Mesenchymal stem cell (in vitro differentiated cells and primary cell): Measurements from ENCODE around the gene WDFY3.

Experiments used
- DNase-seq: peaks from one replicate; pipeline ENCODE4 v3.0.0-alpha.2; 2013
- H2AFZ ChIP-seq: one replicate; pipeline ENCODE4 v1.6.1; 2013; ENCODE audit warnings: low read depth, mild to moderate bottlenecking, control low read depth, inconsistent platforms, low read length, moderate library complexity
- H2AK5ac ChIP-seq: 2 replicates; pipeline ENCODE4 v1.6.1; 2013; ENCODE audit warnings: low read length, moderate library complexity, mild to moderate bottlenecking, inconsistent platforms; ENCODE audit not compliant: severe bottlenecking
- H2BK120ac ChIP-seq: one replicate; pipeline ENCODE4 v1.6.1; 2013; ENCODE audit warnings: low read depth, mild to moderate bottlenecking, inconsistent platforms, low read length, moderate library complexity
- H2BK12ac ChIP-seq, 2 experiments: one replicate each; pipeline ENCODE4 v1.6.1; 2013; ENCODE audit warnings: inconsistent platforms in 2 of 2, low read length in 2 of 2, mild to moderate bottlenecking in 2 of 2, moderate library complexity in 2 of 2, control low read depth in 1 of 2
- H2BK15ac ChIP-seq: one replicate; pipeline ENCODE4 v1.6.1; 2013; ENCODE audit warnings: mild to moderate bottlenecking, low read depth, inconsistent platforms; ENCODE audit not compliant: poor library complexity, severe bottlenecking
- H2BK5ac ChIP-seq: 2 replicates; pipeline ENCODE4 v1.6.1; 2013; ENCODE audit warnings: low read depth, mild to moderate bottlenecking, low read length, control low read depth, inconsistent platforms; ENCODE audit not compliant: poor library complexity, severe bottlenecking
- H3K14ac ChIP-seq, 2 experiments: one replicate each; pipeline ENCODE4 v1.6.1; 2013; ENCODE audit warnings: inconsistent platforms in 2 of 2, low read length in 2 of 2, control low read depth in 1 of 2, mild to moderate bottlenecking in 1 of 2, moderate library complexity in 1 of 2
- H3K18ac ChIP-seq, 2 experiments: one replicate each; pipeline ENCODE4 v1.6.1; 2013; ENCODE audit warnings: inconsistent platforms in 2 of 2, low read length in 2 of 2, control low read depth in 1 of 2, low read depth in 1 of 2, mild to moderate bottlenecking in 1 of 2
- H3K23ac ChIP-seq, 2 experiments: one replicate each; pipeline ENCODE4 v1.6.1; 2013; ENCODE audit warnings: inconsistent platforms in 2 of 2, low read length in 2 of 2, mild to moderate bottlenecking in 2 of 2, moderate library complexity in 2 of 2, control low read depth in 1 of 2
- H3K27ac ChIP-seq: 2 replicates; pipeline ENCODE4 v1.5.1; 2013; ENCODE audit warnings: mild to moderate bottlenecking, moderate library complexity, low read length, control low read depth, inconsistent platforms; ENCODE audit not compliant: poor library complexity, severe bottlenecking
- H3K27me3 ChIP-seq, 2 experiments: 2 replicates each; pipeline versions ENCODE4 v1.6.1 to v1.7.0; 2013; ENCODE audit warnings: low read length in 2 of 2, mild to moderate bottlenecking in 2 of 2, moderate library complexity in 2 of 2, control low read depth in 1 of 2, inconsistent platforms in 1 of 2; ENCODE audit not compliant: control insufficient read depth in 1 of 2, insufficient read depth in 1 of 2
- H3K36me3 ChIP-seq, 2 experiments: 2 replicates each; pipeline versions ENCODE4 v1.6.1 to v1.7.0; 2013; ENCODE audit warnings: low read length in 2 of 2, control low read depth in 1 of 2, inconsistent platforms in 1 of 2, low read depth in 1 of 2, mild to moderate bottlenecking in 1 of 2; ENCODE audit not compliant: insufficient read depth in 2 of 2, control insufficient read depth in 1 of 2
- H3K4ac ChIP-seq, 2 experiments: one replicate each; pipeline ENCODE4 v1.6.1; 2013; ENCODE audit warnings: inconsistent platforms in 2 of 2, low read length in 2 of 2, mild to moderate bottlenecking in 2 of 2, moderate library complexity in 2 of 2, control low read depth in 1 of 2, low read depth in 1 of 2
- H3K4me1 ChIP-seq: 2 replicates; pipeline ENCODE4 v1.6.1; 2013; ENCODE audit warnings: low read depth, low read length, control low read depth; ENCODE audit not compliant: control insufficient read depth, insufficient read depth
- H3K4me2 ChIP-seq: 2 replicates; pipeline ENCODE4 v1.6.1; 2013; ENCODE audit warnings: low read length, mild to moderate bottlenecking, inconsistent platforms; ENCODE audit not compliant: poor library complexity, severe bottlenecking
- H3K4me3 ChIP-seq, 2 experiments: 2 replicates each; pipeline versions ENCODE4 v1.5.1 to v1.7.0; 2013; ENCODE audit warnings: low read length in 2 of 2, mild to moderate bottlenecking in 2 of 2, control low read depth in 1 of 2, low read depth in 1 of 2; ENCODE audit not compliant: insufficient read depth in 1 of 2
- H3K79me1 ChIP-seq: replicated peaks from 2 replicates; pipeline ENCODE4 v1.6.1; 2013; ENCODE audit warnings: mild to moderate bottlenecking, control low read depth, low read length, inconsistent platforms; ENCODE audit not compliant: poor library complexity, severe bottlenecking
- H3K9ac ChIP-seq: 2 replicates; pipeline ENCODE4 v1.7.0; 2013; ENCODE audit warnings: mild to moderate bottlenecking, low read length, moderate library complexity
- H3K9me3 ChIP-seq: 2 replicates; pipeline ENCODE4 v1.7.0; 2013; ENCODE audit warnings: mild to moderate bottlenecking, low read length; ENCODE audit not compliant: control insufficient read depth
- H4K8ac ChIP-seq: one replicate; pipeline ENCODE4 v1.6.1; 2013; ENCODE audit warnings: inconsistent platforms, mild to moderate bottlenecking, low read length, moderate library complexity
- H4K91ac ChIP-seq: one replicate; pipeline ENCODE4 v1.6.1; 2013; ENCODE audit warnings: mild to moderate bottlenecking, low read length, inconsistent platforms
- WGBS: methylation state at CpG from one replicate; pipeline ENCODE4 v1.1.7; 2013; ENCODE audit warnings: mixed read lengths; 5-methylcytosine and 5-hydroxymethylcytosine counted together

Gene WDFY3

GRCh38 chr4:84964995-84965552, 1.4 kb downstream of the WDFY3 start:
- H2BK15ac ChIP-seq, result no peak overlapping the region
- peak overlapping the region; percentile 100 for H2AFZ ChIP-seq
- no peak overlapping the region for H4K91ac ChIP-seq
- no peak overlapping the region for H2BK120ac ChIP-seq
- WGBS, result 31% methylated on average over 1 of the region's 6 CpGs
- H3K9ac ChIP-seq, result peak overlapping the region; percentile 92
- no peaks in the 10 kb centered on the region for H3K36me3 ChIP-seq
- peaks cover 6% of the 10 kb centered on the region for H3K4me1 ChIP-seq
- peak overlapping the region; percentile 88 for H2BK5ac ChIP-seq
- H3K4me3 ChIP-seq, result peak overlapping the region; percentile 92 to 100
- H2AK5ac ChIP-seq, result no peak overlapping the region
- peak overlapping the region; percentile 60 for H3K4me2 ChIP-seq
- H3K18ac ChIP-seq, result peak overlapping the region in 1 of 2 experiments; percentile 100
- peak overlapping the region; percentile 65 for H3K27ac ChIP-seq
- H3K4ac ChIP-seq, result peak overlapping the region in 1 of 2 experiments; percentile 98
- H3K9me3 ChIP-seq, result no peaks in the 10 kb centered on the region
- no peaks in the 10 kb centered on the region for H3K27me3 ChIP-seq
- no peak overlapping the region for H2BK12ac ChIP-seq
- H4K8ac ChIP-seq, result peak overlapping the region; percentile 72
- H3K79me1 ChIP-seq, result no peaks in the 10 kb centered on the region
- no peak overlapping the region for H3K14ac ChIP-seq
- no peak overlapping the region for H3K23ac ChIP-seq
- DNase-seq, result no peak

DNA sequence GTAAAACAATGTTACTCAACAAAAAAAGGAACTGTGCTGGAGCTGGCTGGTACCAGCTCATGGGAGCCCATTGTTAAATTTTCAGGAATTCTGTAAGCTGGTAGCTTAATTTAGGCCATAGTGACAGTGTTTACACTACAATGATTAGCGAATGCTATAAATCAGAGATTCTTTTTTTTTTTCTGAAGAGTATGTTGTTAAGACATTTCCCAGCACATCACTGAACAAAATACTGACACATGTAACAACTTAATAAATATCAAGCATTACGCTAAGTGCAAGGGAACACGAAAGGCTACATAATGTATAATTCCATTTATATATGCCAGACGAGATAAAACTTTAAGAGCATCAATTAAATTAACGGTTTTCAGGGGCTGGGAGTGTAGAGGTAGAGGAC, 4.4 kb downstream of the WDFY3 start:
- Histone ChIP-seq H2AK5ac (no peak overlapping the region), H3K4me1 (peaks cover 9% of the 10 kb centered on the region)
- 57% methylated on average over 1 of the region's 5 CpGs for WGBS

GRCh38 chr4:84958434-84958833, 8.1 kb downstream of the WDFY3 start:
- Histone ChIP-seq H3K14ac (no peak overlapping the region), H3K79me1 (no peaks in the 10 kb centered on the region), H2BK5ac (peak overlapping the region; percentile 10), H3K27ac (peak overlapping the region; percentile 82), H3K4me3 (no peak overlapping the region), H3K23ac (no peak overlapping the region), H3K36me3 (no peaks in the 10 kb centered on the region), H3K9me3 (no peaks in the 10 kb centered on the region), H3K9ac (no peak overlapping the region), H3K27me3 (no peaks in the 10 kb centered on the region), H2BK15ac (no peak overlapping the region), H3K4ac (no peak overlapping the region), H2BK12ac (no peak overlapping the region), H2AFZ (no peak overlapping the region), H4K91ac (no peak overlapping the region), H2BK120ac (no peak overlapping the region), H2AK5ac (peak overlapping the region; percentile 23), H3K4me2 (no peak overlapping the region), H3K4me1 (peaks cover 9% of the 10 kb centered on the region), H3K18ac (no peak overlapping the region), H4K8ac (no peak overlapping the region)
- DNase-seq, result no peak

More for the DNA sequence above, 4.4 kb downstream of the WDFY3 start:
- Histone ChIP-seq H3K4me2 (no peak overlapping the region), H3K4ac (no peak overlapping the region), H4K8ac (no peak overlapping the region), H3K79me1 (no peaks in the 10 kb centered on the region), H4K91ac (no peak overlapping the region), H2BK15ac (no peak overlapping the region), H3K9ac (no peak overlapping the region), H2BK120ac (no peak overlapping the region), H3K18ac (no peak overlapping the region), H3K4me3 (no peak overlapping the region), H3K23ac (no peak overlapping the region), H2BK12ac (no peak overlapping the region), H2BK5ac (no peak overlapping the region), H3K14ac (no peak overlapping the region), H3K9me3 (no peaks in the 10 kb centered on the region), H2AFZ (no peak overlapping the region), H3K27me3 (no peaks in the 10 kb centered on the region), H3K36me3 (no peaks in the 10 kb centered on the region), H3K27ac (no peak overlapping the region)
- DNase-seq, result no peak

DNA sequence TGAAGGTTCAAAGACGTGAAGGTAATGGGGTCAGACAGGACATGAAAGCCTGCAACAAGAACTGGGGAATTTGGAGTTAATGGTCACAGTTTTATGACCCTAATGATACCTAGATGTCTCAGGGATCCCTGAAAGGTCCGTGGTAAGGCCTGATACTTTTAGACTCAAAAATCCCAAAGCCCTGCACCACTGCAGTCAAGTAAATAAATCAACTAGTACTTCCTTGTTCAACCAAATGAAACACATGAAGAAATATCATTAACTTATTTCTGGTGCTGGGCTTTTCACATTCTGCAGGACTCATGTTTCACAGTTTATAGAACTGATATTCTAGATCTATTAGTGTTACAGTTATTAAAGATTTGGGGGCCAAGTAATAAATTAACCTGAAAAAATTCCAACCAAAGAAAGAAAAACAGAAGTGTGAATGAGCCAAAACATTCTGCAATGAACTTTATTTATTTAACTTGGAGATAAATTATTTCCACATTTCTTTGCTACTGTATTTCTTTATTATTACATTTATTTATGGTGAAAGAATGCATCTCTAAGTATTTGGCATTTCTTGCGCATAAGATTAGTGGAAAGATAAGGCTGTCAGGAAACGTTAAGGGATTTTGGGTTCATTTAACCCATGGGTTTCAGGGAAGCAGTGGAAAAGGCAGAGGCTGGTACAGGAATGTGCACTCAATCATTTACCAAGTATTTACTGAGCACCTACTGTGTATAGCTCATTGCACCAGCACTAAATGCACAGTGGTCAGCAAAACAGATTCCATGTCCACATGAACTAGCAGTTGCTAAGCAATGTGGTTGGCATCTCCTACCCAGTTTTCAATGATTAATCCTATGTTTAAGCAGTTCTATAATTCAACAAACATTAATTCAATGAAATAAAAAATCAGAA, 8.7 kb downstream of the WDFY3 start:
- no peak overlapping the region for H3K4ac ChIP-seq
- DNase-seq, result no peak
- H3K4me3 ChIP-seq, result no peak overlapping the region
- WGBS, result 64% methylated on average over 4 of the region's 4 CpGs
- H3K4me2 ChIP-seq, result peak overlapping the region; percentile 49
- no peaks in the 10 kb centered on the region for H3K79me1 ChIP-seq
- no peak overlapping the region for H2BK12ac ChIP-seq
- H3K9me3 ChIP-seq, result no peaks in the 10 kb centered on the region
- H4K91ac ChIP-seq, result no peak overlapping the region
- peaks cover 9% of the 10 kb centered on the region for H3K4me1 ChIP-seq
- no peak overlapping the region for H3K14ac ChIP-seq
- no peaks in the 10 kb centered on the region for H3K27me3 ChIP-seq
- H2AFZ ChIP-seq, result no peak overlapping the region
- H3K36me3 ChIP-seq, result no peaks in the 10 kb centered on the region
- H2BK15ac ChIP-seq, result no peak overlapping the region
- peak overlapping the region; percentile 93 for H2AK5ac ChIP-seq
- peak overlapping the region; percentile 99 for H3K27ac ChIP-seq
- no peak overlapping the region for H3K18ac ChIP-seq
- H3K23ac ChIP-seq, result no peak overlapping the region
- no peak overlapping the region for H2BK120ac ChIP-seq
- H3K9ac ChIP-seq, result no peak overlapping the region
- peak overlapping the region; percentile 66 for H2BK5ac ChIP-seq
- H4K8ac ChIP-seq, result no peak overlapping the region
